Measurements from ENCODE around the gene RING1. TPM values are rescaled to one million over a fixed set of nuclear protein-coding genes. Genes with fewer than 3 reads are reported as not detected.
A peak's percentile ranks its signal among the peaks of the same experiment; 100 is the strongest.

The RING1 gene
- total RNA-seq, 1 experiment from 2014 or later = 45.9 TPM

GRCh38 chr6:33172688-33173534 is 35.4 kb upstream of the RING1 start:
- Histone ChIP-seq H4K20me1 (ENCODE audit: insufficient read depth) (no peaks in the 10 kb centered on the region), H3K9me2 (ENCODE audit: insufficient read depth) (no peaks in the 10 kb centered on the region), H3K4me2 (ENCODE audit: low read length) (no peak overlapping the region), H3K9me3 (ENCODE audit: control insufficient read depth in 1 of 2, insufficient read depth in 1 of 2, low read depth in 1 of 2, low read length in 2 of 2) (no peaks in the 10 kb centered on the region), H3K9ac (ENCODE audit: low read length) (no peak overlapping the region), H3K4me1 (ENCODE audit: control insufficient read depth in 1 of 2, insufficient read depth in 2 of 2, low read length in 2 of 2) (no peaks in the 10 kb centered on the region), H2AFZ (ENCODE audit: low read depth, low read length, poor library complexity, severe bottlenecking) (no peak overlapping the region), H3K4me3 (replicated peaks in 1 of 2; ENCODE audit: low read depth in 1 of 2, low read length in 2 of 2) (no peak overlapping the region), H3K27ac (ENCODE audit: low read depth, low read length) (no peak overlapping the region), H3K27me3 (ENCODE audit: insufficient read depth, low read length) (no peaks in the 10 kb centered on the region), H3K36me3 (ENCODE audit: control insufficient read depth in 1 of 2, insufficient read depth in 2 of 2, low read length in 2 of 2) (no peaks in the 10 kb centered on the region), H3K79me2 (ENCODE audit: insufficient read depth, low read length) (no peaks in the 10 kb centered on the region)
- POLR2A ChIA-PET = interaction anchor here (0.6 kb wide), 1 partner anchor 1461 kb away, joined by 3 read pairs; no protein-coding TSS in a partner anchor
- CTCF ChIA-PET = interaction anchor here (0.5 to 1.1 kb wide), 5 partner anchors 24 to 158 kb away, joined by 3 to 4 read pairs (median 3); no protein-coding TSS in a partner anchor
- TF ChIP-seq RAD21 (IDR thresholded peaks at IDR 0.05; ENCODE audit: low read depth) (no peak; the same call in none of the 2 replicates), REST (IDR thresholded peaks at IDR 0.05; ENCODE audit: low read depth) (no peak), TCF7L2 (IDR thresholded peaks at IDR 0.05; ENCODE audit: borderline replicate concordance, extremely low read depth, insufficient read depth, insufficient read length) (no peak), SRF (IDR thresholded peaks at IDR 0.05; ENCODE audit: low read depth) (no peak), ZNF274 (IDR thresholded peaks at IDR 0.05; ENCODE audit: low read depth, low read length) (no peak), YY1 (IDR thresholded peaks at IDR 0.05; ENCODE audit: extremely low read depth, insufficient replicate concordance, low read depth, low read length) (no peak), JUND (IDR thresholded peaks at IDR 0.05) (no peak), CTCF (IDR thresholded peaks at IDR 0.05 in 2 of 3, conservative IDR thresholded peaks at IDR 0.05 in 1 of 3; ENCODE audit: borderline replicate concordance in 1 of 3, insufficient read depth in 1 of 3, low read depth in 2 of 3, low read length in 2 of 3) (peak; percentile 58 to 66 (median 66))
- ATAC-seq (peak; percentile 51; the same call in 1 of the 2 replicates), DNase-seq (ENCODE audit: low read depth, low spot score) (peak; percentile 13)
- intact Hi-C loops (cut with micrococcal nuclease) = no loop called here
- BruUV-seq (replicated peaks) = no TSS peak
- RAD21 ChIA-PET (ENCODE audit: low non-redundant PET in 1 of 2, low total read pairs in 2 of 2, uncharacterized antibody in 2 of 2, unreplicated experiment in 2 of 2) = no interaction called here

Measured in HCT116 (cell line).